ENCODE data around the gene NYAP1. TPM values are rescaled to one million over a fixed set of nuclear protein-coding genes. Genes with fewer than 3 reads are reported as not detected.

Gene NYAP1
- total RNA-seq (under 1 TPM; 0.50 to 0.55 TPM), polyA plus RNA-seq (ENCODE audit: insufficient read length in 6 of 6) (1 to 10 TPM; 2.6 to 5.2 (median 3.3) TPM)
- long read RNA-seq, donor 1, partial matches to known transcripts, result 0 of 1 reads
- long read RNA-seq, donor 1, other reads (novel, unspliced or antisense), result 0 of 1 reads
- long read RNA-seq, donor 2, result 0 reads
- long read RNA-seq, donor 3, partial matches to known transcripts, result 16 of 27 reads
- long read RNA-seq, donor 3, other reads (novel, unspliced or antisense), result 11 of 27 reads
- long read RNA-seq, donor 4, result 0 reads
- long read RNA-seq, donor 5, result 0 reads
- long read RNA-seq, donor 6, result 0 reads
- long read RNA-seq, donor 7, result 0 reads
- long read RNA-seq, donor 8, result 0 reads
- long read RNA-seq, donor 9, result 0 reads
- long read RNA-seq, donor 10, result 0 reads
- long read RNA-seq, donor 11, transcript NYAP1-204 (3 exons, 796 nt), result major isoform, 5 of 77 reads
- long read RNA-seq, donor 11, partial matches to known transcripts, result 67 of 77 reads
- long read RNA-seq, donor 11, other reads (novel, unspliced or antisense), result 0 of 77 reads
- long read RNA-seq, donor 12, result 0 reads

- ATAC-seq, result peak; percentile 59
- no peak for TF ChIP-seq CTCF (IDR thresholded peaks at IDR 0.05)
- Histone ChIP-seq H3K36me3 (no peaks in the 10 kb centered on the region), H3K27ac (no peak within 1 kb of the TSS), H3K9me3 (no peaks in the 10 kb centered on the region), H3K27me3 (peaks cover 0 to 6% of the 10 kb centered on the region in 2 donors), H3K4me1 (peaks cover 4 to 21% of the 10 kb centered on the region in 2 donors), H3K4me3 (peak within 1 kb of the TSS; percentile 33 to 49)
- intact Hi-C loops (cut with DNase I), result no loop called here
- DNase-seq, result peak in 2 of 4 donors; percentile 57 to 76
Measured at GRCh38 chr7:100483722-100484672, at the start of gene NYAP1. Gene NYAP1 (plus strand): TSS chr7:100483927. CDS start chr7:100485312, 1,385 bp downstream.

- peaks cover 17 to 63% of the 10 kb centered on the region in 2 donors for H3K4me1 ChIP-seq
- no peak for ATAC-seq
- peak in 1 of 4 donors; percentile 28 for DNase-seq
- intact Hi-C loops (cut with DNase I), result no loop called here
- H3K4me3 ChIP-seq, result peak overlapping the region in 1 of 2 donors; percentile 87
- peak overlapping the region; percentile 5 to 96 for H3K27ac ChIP-seq
- no peak for TF ChIP-seq CTCF (IDR thresholded peaks at IDR 0.05)
- no peaks in the 10 kb centered on the region for H3K27me3 ChIP-seq
- no peaks in the 10 kb centered on the region for H3K9me3 ChIP-seq
- H3K36me3 ChIP-seq, result peaks cover 0 to 37% of the 10 kb centered on the region in 2 donors
Measured at GRCh38 chr7:100434297-100435144, 49.2 kb upstream of the NYAP1 start.

- peaks cover 14 to 57% of the 10 kb centered on the region in 2 donors for H3K4me1 ChIP-seq
- H3K4me3 ChIP-seq, result peak overlapping the region; percentile 71 to 87
- TF ChIP-seq CTCF (IDR thresholded peaks at IDR 0.05), result no peak
- no peaks in the 10 kb centered on the region for H3K27me3 ChIP-seq
- H3K27ac ChIP-seq, result peak overlapping the region; percentile 94 to 96
- DNase-seq, result peak in 2 of 4 donors; percentile 40 to 88
- peak; percentile 49 for ATAC-seq
- intact Hi-C loops (cut with DNase I), result no loop called here
- H3K36me3 ChIP-seq, result peaks cover 0 to 37% of the 10 kb centered on the region in 2 donors
- H3K9me3 ChIP-seq, result no peaks in the 10 kb centered on the region
Measured at GRCh38 chr7:100435401-100436304, 48.1 kb upstream of the NYAP1 start.
